Activated T-cell treated with anti-CD3 and anti-CD28 coated beads, Interleukin-2, amount 50 U/mL, for 48 hours (primary cell): ENCODE measurements around the gene TMC1.
"Not testable (repeated sequence)": the region's sequence is repeated elsewhere in the genome, so short reads cannot be mapped to it uniquely, and the experiment has no call there.

Experiments
- DNase-seq, 2 experiments: peaks; one replicate each; pipeline ENCODE4 v3.0.0-alpha.2; 2020

Gene TMC1

DNA sequence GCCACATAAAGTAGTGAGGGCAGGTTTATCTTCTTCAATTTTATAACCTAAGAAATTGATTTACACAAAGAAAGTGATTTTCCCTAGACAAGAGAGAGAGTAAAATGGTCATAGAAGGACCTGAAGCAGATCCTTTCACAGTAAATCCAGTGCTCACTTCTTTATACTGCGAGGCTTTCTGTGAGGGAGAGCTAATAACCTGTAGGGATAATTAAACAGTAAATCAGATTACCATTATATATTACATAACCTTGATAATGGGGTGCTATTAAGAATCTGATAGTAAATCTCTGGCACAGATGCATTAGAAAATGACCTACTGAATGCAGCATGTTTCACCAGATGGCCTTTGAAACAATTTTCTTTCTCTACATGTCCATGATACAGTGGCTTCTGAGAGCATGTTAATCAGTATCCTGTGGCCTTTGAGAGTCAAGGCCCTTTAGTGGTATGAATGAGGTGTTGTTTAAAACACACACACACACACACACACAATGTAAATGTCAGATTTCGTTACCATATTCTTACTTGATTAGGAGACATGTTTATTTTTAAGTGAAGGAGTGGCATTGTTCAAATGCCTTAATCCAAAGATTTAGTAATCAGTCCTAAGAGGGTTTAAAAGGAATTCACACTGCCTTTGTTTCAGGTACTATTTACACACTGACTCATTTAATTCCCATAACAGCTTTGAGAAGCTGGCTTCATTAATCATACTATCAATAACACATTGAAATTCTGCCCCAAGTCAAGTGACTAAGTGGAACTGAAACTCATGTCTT, 306.7 kb downstream of the TMC1 start:
- no peak for DNase-seq

DNA sequence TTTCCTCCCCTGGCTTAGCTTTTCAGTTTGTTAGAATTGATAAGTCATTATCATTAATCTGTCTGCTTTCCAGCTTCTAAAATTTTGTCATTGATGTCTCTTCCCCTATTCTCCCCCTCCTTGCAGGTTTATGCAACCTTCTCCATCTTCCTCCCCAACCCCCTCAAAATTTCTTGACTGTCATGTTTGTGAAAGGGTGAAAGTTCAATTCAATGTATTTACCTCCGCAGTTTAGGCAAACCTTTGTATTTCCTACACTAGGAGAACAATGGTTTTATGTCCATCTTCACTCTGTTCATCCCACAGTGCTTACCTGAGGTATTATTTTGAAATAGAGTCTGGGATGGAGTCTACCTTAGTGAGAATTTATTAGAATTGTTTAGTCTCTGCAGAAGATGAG, 313.6 kb downstream of the TMC1 start:
- no peak for DNase-seq

- DNase-seq: no peak
These were observed 315.4 kb downstream of the TMC1 start for GRCh38 chr9:72836790-72837189.

DNA sequence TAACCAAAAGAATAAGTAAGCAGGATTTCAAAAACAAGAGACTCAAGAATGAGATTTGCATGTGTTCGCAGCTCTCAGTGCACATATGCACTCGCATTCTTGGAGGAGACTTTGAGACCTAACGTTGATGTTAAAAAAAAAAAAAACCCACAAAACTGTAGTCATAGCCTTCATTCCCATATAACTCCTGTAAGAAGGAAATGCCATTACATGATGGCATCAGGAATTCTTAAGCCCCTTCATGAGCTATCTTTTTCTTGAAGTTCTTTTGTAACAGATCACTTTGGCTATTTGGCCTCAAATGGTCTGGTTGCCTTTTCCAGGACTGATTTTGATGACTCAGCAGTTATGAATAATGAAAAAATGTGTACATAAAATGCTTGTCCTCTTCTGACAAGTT, 317.7 kb downstream of the TMC1 start:
- no peak for DNase-seq

DNA sequence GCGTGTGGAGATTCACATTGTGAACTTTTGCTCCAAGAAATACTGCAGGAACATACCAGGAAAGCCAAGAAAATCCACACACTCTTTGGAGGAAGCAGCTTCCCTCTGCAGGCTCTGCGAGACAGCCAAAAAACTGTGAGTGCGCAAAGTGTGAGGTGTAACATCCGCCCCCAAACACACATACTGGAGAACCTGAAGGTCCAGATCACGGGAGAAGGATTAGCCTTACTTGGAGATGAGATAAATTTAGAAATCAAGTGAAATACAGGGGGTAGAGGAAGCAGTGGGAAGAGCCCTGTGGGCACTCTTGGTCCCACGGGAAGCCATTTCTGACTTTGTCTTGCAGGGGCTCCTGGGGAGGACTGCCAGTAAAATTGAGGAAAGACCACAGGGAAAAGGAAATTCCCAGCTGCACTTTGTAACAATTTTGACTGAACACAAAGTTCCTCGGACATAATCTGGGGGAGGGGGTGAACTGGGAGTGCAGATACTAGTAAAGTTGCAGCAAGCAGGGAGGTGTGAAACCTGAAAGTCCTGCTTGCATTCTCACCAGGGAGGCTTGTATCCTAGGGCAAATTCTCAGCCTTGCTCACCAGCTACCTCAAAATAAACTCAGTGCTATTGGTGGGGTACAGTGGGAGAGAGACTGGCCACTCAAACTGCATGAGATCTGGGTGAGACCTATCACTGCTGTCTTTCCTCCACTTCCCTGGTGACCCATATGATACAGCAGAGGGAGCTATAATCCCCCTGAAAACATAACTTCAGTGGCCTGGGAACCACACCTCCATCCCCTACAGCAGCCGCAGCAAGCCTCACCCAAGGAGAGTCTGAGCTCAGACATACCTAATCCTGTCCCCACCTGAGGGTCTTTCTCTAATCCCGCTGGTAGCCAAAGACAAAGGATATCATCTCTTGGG, 322.4 kb downstream of the TMC1 start:
- DNase-seq: no peak

DNA sequence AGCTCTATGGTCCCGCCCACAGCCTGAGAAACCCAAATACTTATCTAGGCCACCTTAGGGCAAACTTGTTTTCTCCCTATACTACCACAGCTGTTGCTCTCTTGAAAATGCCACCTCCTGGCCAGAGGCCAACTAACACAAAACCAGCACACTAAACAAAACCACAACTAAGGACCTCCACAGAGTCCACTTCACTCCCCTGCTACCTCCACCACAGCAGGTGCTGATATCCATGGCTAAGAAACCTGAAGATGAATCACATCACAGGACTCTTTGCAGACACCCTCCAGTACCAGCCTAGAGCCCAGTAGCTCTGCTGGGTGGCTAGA, 323.0 kb downstream of the TMC1 start:
- DNase-seq: no peak

GRCh38 chr9:72845052-72845451, 323.6 kb downstream of the TMC1 start:
- not testable (repeated sequence) for DNase-seq

DNA sequence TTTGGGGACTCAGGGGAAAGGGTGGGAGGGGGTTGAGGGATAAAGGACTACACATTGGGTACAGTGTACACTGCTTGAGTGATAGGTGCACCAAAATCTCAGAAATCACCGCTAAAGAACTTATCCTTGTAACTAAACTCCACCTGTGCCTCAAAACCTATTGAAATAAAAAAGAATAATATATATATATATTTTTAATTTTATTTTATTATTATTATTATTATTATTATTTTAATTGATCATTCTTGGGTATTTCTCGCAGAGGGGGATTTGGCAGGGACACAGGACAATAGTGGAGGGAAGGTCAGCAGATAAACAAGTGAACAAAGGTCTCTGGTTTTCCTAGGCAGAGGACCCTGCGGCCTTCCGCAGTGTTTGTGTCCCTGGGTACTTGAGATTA, 328.8 kb downstream of the TMC1 start:
- DNase-seq: not testable (repeated sequence)

- no peak for DNase-seq
These were observed 333.9 kb downstream of the TMC1 start for GRCh38 chr9:72855321-72855720.

- DNase-seq: no peak
These were observed 334.6 kb downstream of the TMC1 start for GRCh38 chr9:72855890-72856523.

DNA sequence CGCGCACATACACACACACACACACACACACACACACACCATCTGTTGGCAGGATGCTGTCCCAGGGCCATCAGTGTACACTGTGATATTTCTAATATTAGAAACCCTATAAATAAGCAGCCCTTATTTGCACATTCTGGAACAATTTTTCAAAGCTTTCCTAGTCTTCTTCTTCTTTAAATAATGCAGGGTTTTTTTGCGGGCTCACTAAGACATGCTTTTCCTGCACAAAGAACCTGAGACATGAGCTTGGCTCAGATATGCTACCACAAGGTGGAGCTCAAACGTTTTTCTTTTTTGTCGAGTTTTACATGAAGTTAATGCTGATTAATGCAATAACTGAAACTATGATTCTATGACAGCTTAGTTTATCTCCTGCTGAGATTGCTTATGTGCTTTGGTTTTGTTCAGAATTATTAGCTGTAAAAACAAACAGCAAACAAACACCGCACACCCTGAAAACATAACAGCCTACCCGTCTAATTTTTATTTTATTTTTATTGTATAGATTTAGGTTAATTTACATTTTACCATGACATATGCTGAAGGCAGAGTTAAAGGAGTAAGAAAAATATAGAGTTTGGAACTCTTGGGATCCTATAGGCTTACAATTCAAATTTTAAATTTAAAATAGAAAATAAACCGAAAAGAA, 335.7 kb downstream of the TMC1 start:
- DNase-seq: no peak

DNA sequence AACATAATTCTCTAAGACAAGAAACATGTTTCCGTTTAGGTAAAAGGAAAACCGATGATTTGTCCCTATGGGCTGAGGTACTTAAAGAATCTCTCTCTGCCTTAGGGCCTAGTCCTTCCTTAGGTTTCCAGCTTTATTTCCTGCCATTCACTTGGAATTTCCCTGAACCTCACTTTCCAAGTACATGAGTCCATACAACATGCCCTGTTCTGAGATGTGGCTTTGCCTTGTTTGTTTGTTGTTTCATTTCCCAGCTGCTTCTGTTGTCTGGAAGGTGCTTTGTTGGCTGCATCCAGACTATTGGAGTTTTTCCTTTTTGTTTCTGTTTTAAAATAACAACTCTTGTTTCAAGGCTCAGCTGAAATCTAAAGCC, 336.2 kb downstream of the TMC1 start:
- no peak for DNase-seq

DNA sequence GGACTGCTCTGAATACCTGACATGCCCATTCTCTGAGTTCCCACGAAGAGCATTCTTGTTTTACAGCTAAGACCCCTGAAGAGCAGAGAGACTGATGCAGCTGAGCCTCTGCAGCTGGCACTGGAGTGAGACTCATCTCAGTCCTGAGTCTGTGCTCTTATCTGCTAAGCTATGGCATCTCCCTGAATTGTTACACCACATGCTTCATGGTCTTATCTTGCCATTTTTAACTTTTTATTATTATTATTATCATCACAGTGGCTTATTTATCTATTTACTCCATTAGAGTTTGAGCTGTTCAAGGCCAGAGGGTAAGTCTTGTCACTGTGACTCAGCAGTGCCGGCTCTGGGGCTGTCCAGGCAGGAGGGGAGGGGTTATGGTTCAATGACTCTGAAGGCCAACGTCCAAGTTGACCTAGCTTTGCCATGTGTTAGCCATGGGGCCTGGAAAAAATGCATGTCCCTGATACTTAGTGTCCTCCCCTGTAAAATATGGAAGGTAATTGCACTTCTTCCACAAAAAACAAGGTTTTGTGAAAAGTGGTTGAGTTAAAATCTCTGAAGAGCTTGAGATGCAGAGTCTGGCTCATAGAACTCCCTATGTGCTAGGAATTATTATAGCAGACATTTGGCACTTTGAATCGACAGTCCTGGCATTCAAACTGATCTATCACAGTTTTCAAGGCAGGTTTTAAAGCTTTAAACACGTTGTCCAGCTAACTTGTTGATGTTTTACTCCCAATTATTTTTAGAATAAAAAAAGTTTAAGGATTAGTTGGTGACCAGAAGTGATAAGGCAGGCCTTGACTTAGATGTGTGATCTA, 336.9 kb downstream of the TMC1 start:
- no peak for DNase-seq

DNA sequence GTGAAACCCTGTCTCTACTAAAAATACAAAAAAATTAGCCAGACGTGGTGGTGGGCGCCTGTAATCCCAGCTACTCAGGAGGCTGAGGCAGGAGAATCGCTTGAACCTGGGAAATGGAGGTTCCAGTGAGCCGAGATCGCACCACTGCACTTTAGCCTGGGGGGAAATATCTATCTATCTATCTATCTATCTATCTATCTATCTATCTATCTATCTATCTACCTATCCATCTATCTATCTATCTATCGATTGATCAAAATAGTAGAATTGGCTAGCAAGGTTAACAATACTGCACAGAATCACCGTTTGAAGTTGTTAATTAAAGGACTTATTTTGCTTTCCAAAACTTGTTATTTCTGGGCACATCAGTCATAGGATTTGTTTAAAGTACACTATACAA, 341.4 kb downstream of the TMC1 start:
- not testable (repeated sequence) for DNase-seq

DNA sequence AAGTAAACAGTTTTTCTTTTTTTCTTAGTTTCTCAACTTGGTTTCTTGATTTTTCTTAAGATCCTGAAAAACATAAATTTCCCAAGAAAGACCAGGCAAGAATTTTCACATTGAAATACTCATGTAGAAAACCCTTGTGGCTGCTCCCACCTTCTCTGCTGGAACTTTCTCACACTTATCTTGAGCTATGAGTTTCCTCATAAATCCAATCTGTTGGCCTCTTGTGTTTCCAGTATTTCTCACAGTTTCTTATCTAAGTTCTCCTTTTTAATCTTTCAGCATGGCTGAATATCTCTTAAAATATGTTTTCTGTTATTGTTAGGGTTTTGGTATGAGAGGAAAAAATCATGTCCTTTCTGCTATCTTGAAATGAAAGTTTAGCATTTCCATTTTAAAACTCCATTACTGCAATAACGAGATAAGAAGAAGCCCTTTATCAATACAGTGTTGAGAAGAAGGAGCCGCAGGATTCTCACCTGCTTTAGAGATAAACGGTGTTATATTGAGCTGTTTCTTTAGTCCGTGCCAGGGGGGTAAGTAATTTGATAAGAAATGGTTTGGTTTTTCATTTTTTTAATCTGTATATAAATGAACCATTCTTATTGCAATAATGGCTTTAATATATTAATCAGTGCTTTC, 342.2 kb downstream of the TMC1 start:
- no peak for DNase-seq

- DNase-seq: no peak
These were observed 342.9 kb downstream of the TMC1 start for GRCh38 chr9:72864327-72864726.

DNA sequence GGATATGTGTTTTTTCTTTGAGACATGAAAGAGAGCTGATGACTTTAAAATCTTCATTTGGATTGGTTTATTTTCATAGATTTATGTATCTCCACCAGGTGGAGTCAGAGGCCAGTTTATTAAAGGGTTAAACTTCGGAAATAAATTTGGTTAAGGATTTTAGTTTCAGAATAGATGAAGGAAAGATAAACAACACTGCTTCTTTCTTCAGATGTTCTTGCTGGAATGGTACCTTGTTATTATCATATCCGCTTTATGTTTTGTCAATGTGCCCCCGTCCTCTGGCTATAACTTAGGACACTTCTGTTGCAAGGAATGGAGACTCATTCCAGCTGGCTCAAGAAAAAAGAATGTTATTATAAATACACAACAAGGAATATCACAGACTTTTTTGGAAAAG, 350.3 kb downstream of the TMC1 start:
- no peak for DNase-seq

DNA sequence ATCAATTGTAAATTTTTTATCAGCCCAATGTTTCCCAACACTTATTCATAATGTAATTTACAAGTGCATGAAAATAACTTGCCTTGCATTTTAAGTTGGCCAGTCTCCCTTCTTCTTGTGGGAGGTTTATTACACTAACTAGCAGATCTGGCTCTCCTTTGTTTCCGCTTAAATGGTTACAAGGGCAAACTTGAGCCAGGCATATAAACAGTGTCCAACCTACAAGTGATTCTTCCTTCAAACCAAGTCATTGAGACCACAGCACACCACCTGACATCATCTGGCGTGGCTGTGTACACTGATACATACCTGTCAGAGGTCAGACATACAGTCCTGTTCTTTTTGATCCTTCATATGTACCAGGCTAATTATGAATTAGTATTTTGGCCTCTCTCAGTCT, 351.3 kb downstream of the TMC1 start:
- DNase-seq: no peak

DNA sequence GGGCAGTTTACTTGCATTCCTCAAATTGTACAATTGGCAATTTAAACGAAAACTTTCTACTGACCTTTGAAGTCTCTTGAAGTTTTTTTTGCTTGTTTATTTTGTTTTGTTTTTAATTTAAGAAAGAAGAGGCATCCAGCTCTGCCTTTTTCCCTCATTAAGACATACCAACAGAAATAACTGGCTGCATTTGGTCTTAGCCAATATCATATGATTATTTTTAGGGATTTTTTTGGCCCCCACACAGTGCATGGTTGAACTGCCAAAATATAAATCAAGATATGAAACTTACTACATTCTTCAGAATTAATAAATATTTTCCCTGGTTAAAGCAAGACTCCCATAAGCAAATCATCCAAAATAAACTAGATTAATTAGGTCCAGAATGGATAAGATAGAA, 352.0 kb downstream of the TMC1 start:
- DNase-seq: no peak

DNA sequence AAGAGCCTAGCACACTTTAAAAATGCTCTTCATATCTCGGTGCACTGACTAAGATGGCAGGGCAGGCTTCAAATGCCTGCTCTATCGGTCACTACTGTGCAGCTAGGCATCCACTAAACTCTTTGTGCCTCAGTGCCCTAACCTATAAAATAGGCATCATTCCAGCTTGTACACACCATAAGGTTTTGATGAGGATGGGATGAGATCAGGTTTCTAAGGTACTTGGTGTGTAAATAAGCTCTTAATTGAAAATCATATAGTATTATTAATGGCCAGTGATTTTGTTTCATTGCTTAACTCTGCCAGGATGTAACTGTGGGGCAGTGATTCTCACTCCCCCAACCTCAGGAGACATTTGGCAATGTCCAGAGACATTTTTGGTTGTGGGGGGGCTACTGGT, 352.9 kb downstream of the TMC1 start:
- DNase-seq: no peak

DNA sequence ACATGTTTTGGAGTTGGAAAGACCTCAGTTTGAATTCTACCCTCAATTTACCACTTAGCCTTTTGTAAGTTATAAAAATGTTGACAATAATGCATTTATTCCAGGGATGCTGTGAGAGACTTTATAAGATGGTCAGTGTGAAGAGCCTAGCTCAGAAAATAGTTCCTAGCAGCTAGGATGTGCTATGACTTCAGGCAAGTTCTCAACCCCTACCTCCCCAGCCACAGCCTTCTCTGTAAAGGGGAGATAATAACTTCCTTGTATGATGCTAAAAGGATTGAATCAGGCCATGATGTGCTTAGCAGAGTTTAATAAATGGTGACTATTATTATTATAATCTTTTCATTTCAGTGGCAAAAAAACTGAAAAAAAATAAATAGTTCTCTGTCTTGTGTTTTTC, 353.8 kb downstream of the TMC1 start:
- DNase-seq: no peak

DNA sequence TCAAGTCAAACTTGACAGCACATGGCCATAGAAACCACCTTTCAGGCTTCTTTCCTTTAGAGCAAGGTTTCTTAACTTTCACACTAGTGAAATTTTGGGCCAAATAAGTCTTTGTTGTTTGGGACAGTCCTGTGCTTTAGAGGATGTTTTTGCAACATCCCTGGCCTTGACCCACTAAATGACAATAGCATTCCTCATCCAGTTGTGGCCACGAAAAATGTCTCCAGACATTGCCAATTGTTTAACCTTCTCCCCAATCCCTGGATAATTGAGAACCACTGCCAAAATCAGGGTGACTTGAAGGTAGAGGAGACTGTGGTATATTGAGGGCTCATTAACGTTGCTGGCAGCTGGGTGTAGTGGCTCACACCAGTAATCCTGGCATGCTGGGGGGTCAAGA, 359.4 kb downstream of the TMC1 start:
- no peak for DNase-seq
